GM19372 (cell line): ENCODE results near the gene SIRPB2.
A peak's percentile ranks its signal among the peaks of the same experiment; 100 is the strongest.

Experiments
- ATAC-seq: cut with Tn5 transposase; IDR thresholded peaks from one replicate; pipeline ENCODE4 v1.9.1; 2021; ENCODE audit warnings: mild to moderate bottlenecking, low read depth, moderate library complexity; ENCODE audit not compliant: unreplicated experiment

SIRPB2 gene

DNA sequence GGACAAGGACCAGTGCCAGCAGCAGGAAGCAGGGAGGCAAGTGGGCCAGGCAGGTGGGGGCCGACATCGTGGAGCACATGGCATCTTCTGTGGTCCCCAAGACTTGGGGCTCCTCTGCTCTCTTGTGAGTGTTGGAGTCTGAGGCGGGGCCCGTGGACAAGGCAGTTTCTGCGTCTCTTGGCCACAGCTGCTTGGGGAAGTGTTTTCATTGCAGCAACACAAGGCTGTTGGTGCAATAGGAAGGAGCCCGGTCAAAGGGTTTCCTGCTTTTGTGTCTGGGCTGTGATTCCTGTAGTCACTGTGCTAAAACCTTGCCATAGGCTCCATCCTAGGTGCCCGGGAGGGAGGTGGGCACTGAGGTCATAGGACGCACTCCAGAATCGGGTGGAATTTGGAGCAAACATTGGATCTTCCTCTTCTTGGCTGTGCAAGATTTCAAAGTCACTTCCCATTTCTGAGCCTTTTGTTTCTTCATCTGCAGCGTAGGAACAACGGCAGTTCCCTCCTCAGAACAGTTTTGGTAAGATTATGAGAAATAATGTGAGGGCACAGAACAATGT, at the start of gene SIRPB2:
Gene SIRPB2, minus strand, starts transcription at position 140 of the 560 bp plus-strand sequence. Its CDS starts 61 bp downstream, at position 79.
- ATAC-seq = no peak

DNA sequence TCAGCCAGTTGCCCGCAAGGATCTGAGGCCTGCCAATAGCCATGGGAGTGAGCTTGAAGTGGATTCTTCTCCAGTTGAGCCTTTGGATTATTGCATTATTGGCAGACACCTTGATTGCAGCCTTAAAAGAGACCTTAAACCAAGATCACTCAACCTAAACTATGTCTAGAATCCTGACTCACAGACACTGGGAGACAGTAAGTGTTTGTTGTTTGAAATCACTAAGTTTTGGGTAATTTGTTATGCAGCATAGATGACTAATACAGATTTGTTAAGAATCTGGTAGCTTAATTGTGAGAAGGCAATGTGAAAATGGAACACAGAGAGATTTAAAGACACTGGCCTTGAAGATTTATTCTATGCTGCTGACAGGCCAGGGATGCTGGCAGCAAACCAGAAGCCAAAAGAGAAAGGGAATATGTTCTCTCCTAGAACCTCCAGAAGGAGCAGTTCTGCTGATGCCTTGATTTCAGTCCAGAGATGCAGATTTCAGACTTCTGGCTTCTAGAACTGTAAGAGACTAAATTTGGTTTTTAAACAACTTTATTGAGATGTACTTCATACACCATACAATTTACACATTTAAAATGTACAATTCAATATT, 48.7 kb upstream of the SIRPB2 start:
- no peak for ATAC-seq

DNA sequence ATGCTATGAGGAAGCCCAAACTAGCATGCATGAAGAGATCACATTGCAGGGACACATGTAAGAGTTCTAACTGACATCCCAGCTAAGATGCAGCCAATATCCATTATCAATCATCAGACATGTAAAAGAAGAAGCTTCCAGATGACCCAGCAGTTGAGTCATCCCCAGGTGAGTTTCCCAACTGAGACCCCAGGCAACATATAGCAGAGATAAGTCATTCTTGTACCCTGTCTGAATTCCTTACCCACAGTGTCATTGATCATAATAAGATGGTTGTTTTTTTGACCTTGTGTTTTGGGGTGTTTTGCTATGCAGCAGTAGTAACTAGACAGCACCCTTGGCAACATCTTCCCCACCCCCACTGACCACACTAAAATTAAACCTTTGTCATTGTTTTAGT, 47.4 kb upstream of the SIRPB2 start:
- ATAC-seq = no peak

DNA sequence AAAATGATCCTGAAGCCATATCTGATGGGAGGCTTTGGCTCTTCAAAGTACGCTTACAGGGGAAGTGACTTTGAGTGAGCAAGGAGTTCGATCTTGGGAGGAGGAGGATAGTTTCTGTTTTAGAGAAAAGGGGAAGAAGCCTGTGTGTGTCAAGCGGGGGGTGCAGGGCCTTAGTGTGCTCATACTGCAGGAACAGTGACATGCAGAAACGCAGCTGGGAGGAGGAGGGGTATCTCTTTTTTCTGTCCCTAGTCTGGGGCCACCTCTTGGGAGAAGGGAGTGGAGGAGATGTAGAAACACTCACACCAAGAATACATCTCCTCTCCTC, 46.5 kb upstream of the SIRPB2 start:
- ATAC-seq = no peak

DNA sequence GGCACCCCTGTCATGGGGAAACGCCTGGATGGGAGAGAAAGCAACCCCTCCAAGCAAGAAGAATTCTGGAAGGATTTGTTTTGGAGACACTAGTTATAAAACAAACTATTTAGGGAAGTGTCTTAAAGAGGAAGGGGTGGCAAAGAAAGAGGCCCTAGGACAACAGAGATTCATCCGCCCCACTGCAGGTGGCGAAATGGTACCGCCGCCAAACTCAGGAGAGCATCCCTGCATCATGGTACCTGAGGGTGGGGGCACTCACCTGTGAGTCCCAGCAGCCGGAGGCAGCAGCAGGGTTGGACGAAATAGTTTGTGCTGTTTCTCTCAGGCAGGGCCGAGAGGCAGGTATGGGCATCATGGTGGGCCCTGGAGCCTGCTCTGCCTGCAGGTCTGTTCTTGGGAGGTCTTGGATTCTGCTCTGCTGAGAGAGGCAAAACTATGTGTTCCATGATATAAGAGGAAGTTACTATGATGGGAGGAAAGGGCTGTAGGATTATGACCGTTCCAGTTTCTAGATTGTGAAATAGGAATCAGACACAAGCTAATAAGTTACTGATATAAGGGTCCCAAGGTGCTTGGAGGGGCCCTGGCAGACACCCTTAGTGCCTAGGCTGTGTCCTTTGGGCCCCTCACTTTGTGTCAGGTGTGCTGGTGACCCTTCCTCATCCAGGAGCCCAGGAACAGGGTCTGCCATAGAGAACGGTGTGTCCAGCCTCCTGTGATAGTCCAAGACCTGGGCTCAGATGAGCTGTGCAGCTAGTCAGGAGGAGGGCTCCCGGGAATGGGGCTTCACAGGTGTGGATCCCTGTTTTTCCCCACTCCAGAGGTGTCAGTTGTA, 45.9 kb upstream of the SIRPB2 start:
- no peak for ATAC-seq

DNA sequence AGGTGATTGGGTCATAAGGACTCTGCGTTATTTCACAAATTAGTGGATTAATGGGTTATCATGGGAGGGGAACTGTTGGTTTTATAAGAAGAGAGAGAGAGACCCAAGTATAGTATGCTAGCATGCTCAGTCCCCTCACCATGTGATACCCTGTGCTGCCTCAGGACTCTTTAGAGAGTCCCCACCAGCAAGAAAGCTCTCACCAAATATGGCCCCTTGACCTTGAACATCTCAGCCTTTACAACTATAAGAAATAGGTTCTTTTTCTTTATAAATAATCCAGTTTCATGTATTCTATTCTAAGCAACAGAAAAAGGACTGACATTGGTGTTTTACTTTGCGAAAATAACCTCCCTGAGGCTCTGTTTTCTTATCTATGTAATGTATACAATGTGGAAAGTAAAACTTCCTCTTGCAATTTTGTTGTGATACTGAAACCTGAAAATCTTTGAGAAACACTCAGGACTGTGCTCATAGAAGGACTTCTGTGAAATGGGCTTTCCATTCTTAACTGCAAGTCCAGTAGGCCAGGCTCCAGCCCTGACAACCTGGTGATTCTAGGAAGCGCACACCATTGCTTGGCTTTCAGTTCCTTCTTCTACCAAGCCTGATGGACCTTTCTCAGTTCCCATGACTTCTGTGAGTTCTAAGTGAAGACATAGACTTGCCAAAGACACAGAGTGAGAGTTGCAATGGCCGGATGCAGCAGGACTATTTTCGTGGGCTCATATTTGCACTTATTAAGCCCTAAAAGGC, 44.4 kb upstream of the SIRPB2 start:
- peak; percentile 82 for ATAC-seq

DNA sequence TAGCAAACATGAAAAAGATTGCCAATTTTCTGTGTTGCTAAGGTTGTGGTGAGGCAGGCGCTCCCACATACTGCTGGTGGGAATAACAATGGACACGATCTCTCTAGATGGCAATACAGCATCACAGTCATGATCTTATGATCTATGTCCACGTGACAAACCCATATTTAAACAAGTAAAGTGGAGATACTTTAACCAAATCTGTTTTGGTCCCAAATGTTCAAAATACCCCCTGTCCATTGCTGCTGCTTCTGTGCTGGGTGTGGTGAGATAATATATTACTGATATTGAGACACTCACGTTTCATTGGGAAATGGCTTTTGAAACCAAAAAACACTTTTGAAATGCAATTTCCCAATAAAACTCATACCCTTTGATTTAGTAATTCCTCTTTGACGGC, 43.3 kb upstream of the SIRPB2 start:
- ATAC-seq = no peak

DNA sequence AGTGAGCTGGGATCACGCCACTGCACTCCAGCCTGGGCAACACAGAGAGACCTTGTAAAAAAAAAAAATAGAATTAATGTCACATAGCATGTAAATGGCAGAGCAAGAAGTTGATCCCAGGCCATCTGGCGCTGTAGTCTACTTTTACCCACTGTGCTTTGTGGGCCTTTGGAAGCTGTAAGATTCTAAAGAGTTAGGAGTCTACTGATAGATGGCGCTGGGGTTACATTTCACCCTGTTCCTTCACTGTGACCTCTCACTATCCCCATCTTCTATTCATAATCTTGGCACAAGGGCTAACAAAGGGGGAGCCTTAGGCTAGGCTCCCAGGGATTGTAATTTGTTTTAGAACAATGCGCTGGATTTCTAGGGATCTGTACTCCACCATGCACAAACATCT, 41.8 kb upstream of the SIRPB2 start:
- ATAC-seq = no peak

DNA sequence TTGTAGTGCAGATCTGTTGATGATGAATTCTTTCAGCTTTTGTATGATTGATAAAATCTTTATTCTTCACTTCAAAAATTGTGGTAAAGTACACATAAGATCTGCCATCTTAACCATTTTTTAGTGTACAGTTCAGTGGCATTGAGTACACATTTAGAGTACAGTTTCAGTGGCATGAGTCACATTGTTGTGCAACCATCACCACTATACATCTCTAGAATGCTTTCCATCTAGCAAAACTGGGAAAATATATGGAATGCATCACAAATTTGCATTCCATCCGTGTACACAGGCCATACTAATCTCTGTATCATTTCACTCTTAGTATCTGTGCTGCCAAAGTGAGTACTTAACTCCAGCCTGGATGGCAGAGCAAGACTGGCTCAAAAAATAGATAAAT, 37.6 kb upstream of the SIRPB2 start:
- no peak for ATAC-seq

DNA sequence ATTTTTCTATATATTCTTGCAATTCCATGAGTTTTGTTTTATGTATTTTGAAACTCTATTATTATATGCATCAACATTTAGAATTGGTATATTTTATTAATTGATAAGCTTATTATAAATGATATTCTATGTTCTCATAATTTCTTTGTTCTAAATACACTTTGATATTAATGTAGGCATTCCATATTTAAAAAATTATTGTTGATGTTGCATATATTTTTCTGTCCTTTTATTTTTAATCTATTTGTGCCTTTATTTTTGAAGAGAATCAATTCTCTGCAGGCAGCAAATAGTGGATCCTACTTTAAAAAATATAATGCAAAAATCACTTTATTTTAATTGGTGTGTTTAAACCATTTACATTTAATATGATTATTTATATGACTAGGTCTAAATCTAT, 36.7 kb upstream of the SIRPB2 start:
- no peak for ATAC-seq

DNA sequence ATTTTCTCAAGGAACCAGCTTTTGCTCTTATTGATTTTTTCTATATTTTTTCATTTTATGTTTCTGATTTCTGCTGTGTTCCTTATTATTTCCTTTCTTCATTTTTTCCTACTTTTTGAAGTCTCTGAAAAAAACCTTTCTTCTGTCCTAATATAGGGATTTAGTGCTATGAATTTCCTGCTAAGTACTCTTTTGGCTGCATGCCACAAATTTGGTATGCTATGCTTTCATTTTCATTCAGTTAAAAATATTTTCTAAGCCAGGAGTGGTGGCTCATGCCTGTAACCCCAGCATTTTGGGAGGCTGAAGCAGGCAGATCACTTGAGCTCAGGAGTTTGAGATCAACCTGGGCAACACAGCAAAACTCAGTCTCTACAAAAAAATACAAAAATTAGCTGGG, 35.7 kb upstream of the SIRPB2 start:
- ATAC-seq = no peak

DNA sequence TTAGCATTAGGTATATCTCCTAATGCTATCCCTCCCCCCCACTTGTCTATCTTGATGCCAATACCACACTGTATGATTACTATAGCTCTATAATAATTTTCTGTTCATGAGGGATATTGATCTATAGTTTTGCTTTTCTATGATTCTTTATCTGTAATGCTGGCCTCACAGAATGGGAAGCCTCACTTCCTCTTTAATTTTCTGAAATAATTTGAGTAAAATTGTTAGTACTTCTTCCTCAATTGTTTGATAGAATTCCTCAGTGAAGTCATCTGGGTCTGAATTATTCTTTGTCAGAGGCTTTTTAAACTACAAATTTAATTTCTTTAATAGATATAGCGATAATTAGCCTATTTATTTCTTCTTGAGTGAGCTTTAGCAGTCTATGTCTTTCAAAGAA, 35.1 kb upstream of the SIRPB2 start:
- ATAC-seq = no peak

DNA sequence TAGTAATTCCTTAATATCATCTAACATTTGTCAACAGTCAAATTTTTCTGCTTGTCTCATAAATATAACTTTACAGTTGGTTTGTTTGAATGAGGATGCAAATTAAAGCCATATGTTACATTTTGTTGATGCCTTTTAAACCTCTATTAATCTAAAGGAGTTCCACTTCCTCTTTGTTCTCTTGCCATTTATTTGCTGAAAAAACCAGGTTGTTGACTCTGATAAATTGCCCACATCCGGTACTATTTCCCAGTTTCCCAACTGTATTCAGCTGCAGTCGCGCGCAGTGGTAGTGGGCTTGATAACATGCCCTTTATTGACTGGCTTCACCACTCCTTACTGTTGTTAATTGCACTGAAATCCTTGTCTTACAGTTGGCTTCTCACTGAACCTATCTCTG, 32.8 kb upstream of the SIRPB2 start:
- no peak for ATAC-seq

DNA sequence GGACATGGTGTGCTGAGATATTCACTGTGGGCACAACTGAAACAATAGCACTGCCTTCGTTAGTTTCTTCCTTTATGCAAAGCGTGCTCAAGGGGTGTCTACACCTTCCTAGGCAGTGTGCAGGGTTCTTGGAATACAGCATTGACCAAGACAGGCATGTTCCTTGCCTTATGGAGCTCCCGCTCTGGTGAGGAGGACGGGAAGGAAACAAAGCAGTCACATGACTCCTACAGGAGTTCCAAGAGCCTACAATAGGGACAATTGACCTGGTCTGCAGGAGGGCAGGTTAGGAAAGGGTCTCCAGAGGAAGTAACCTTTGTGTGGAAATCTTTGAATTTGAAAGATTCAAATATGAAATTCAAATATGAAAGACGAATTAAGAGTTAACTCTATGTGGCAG, 25.8 kb upstream of the SIRPB2 start:
- ATAC-seq = no peak

DNA sequence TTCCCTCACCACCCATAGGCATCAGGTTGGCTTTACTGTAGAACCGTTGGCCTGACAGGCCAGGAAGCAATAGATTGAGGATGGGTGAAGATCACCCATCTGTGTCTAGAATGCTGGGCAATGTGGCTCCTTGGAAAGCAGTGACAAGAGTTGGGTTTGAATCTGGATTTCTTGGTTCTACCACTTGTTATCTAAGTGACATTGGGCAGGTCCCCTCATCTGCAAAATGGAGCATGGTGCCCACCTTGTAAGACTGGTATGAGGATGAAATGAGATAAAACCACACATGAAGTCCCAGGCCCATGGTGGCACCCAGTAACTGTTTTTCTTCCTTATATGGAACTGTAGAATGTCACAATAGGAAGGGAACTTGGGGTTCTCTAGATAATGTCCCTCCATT, 22.6 kb upstream of the SIRPB2 start:
- no peak for ATAC-seq

DNA sequence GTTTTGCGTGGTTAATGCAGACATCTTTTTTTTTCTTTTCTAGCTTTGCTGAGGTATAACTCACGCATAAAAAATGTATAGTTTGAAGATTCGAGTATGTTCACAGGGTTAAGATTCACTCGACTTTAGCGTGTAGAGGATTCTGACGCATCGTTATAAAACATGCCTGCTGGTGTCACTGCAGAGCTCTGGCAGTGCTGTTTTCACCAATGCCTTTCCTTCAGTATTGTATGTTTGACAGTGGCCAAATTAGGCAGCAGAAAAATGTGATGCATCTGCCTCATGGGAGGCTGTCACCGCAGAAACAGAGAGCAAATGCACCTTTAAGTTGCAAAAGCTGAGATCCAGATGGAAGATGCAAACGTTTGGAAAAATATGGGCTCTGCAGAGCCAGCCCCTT, 18.0 kb upstream of the SIRPB2 start:
- ATAC-seq = no peak

DNA sequence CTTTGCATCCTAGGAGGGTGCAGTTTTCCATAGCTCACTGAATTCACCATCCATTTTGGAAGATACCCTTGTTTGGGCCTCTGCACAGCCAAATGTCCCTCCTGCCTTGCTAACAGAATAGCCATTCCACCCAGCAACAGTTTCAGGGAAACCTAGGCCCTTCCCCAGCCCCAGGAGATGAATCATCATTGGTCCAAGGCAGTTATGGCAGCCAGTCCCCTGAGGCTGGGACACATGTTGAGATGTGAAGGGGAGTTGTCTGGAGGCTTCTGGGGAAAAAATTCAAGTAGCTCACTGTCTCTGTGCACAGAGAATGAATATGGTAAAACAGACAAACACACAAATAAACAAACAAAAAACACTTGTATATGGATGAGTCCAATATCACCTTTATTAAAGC, 17.4 kb upstream of the SIRPB2 start:
- ATAC-seq = no peak

DNA sequence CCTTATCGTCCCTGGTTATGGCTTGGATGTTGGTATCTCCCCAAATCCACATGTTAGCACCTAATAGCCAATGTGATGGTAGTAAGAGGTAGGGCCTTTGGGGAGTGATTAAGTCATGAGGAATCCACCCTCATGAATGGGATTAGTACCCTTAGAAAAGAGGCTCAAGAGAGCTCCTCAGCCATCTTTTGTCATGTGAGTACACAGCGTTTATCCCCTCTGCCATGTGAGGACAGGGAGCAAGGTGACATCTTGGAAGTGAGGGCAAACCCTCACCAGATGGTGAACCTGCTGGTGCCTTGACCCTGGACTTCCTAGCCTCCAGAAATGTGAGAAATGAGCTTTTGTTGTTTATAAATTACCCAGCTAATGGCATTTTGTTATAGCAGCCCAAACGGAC, 16.1 kb upstream of the SIRPB2 start:
- ATAC-seq = no peak

DNA sequence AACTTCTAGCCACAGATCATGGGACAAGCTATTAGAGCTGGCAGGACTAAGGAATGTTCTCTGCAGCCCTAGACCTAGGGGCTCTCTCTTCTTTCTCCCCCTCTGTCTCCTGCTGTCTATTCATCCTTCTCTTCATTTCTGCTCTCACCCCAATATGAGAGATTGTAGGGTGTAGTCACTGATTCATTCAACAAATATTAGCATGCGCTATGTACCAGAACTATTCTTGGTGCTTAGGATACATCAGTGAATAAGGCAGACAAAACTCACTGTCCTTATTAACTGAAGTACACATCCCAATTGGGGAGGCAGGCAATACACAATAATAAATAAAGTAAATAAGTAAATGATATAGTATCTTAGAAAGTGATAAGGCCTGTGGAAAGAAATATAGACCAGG, 14.7 kb upstream of the SIRPB2 start:
- no peak for ATAC-seq

DNA sequence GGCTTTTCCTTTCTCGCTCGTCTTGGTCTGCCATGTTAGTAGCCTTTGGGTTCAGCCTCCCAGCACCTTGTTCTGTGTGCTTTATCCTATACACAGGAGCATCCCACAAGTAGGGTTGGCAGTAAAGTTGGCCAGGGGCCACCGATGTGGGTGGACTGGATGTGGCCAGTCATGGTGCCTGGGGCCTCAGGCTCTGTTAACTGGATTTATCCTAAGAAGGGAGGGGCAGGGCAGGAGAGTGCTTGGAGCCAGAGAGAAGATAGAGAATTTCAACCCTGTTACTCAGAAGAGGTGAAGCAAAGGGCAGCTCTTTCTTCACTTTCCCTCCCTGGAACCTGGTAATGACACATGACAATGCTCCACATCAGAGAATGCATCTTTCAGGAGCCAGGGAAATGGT, 14.1 kb upstream of the SIRPB2 start:
- ATAC-seq = no peak

DNA sequence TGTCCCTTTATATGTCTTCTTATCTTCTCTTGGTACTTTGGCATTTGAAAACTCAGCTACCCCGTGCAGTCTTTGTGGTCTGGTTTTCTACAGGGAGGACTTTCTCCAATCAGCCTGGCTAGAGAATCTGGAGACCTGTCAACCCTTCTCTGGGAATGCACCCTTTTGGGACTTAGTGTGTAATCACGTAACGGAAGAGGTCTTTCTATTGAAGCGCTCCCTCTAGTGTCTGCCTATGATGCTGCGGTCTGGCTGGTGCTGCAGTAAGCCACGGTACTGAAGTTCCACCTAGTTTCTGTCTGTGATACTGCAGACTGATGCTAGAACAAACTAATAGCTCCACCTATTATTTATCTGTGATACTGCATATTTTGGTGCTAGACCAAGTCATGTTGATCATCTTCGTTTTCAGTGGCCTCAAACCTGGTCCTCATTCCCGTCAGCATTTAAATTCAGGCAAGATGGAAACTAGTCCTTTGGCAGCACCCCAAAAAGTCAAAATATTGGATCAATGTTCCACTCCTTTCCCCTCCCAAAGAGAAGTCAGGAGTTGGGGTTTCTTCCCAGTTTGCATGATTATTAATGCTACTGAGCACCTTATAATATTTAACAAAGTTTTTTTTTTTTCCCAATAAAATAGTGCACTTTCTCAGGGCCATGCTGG, 12.5 kb upstream of the SIRPB2 start:
- peak; percentile 94 for ATAC-seq
